K562 (cell line): ENCODE measurements around the gene MYL5.

ENCODE experiments used
- CREB1 ChIP-seq, 2 experiments: sonication (generic) in 1 of 2; formaldehyde crosslinking in 1 of 2; IDR thresholded peaks; 2 replicates each; pipeline versions ENCODE4 v1.6.1 to v1.8.0; 2012 to 2022; ENCODE audit warnings: inconsistent platforms in 1 of 2, mild to moderate bottlenecking in 1 of 2, missing genetic modification reagents in 1 of 2, moderate library complexity in 1 of 2
- CTCF ChIP-seq, 3 experiments: IDR thresholded peaks in 2 of 3; conservative IDR thresholded peaks in 1 of 3; 2 replicates each; pipeline ENCODE4 v1.5.1; 2011 to 2012; ENCODE audit warnings: low read length in 3 of 3, mild to moderate bottlenecking in 3 of 3, control low read depth in 2 of 3, improper control_type of control experiment in 1 of 3, inconsistent platforms in 1 of 3, low read depth in 1 of 3, mixed read lengths in 1 of 3, moderate library complexity in 1 of 3; ENCODE audit not compliant: insufficient read depth in 2 of 3
- ELF1 ChIP-seq: fragments of 200-800 bp; sonication (Bioruptor generic); IDR thresholded peaks from 2 replicates; pipeline ENCODE4 v1.6.1; 2016; ENCODE audit warnings: missing genetic modification characterization, missing compliant biosample characterization
- HDAC2 ChIP-seq: fragments of 450-650 bp; IDR thresholded peaks from 2 replicates; pipeline ENCODE4 v1.6.1; 2016; ENCODE audit warnings: mild to moderate bottlenecking
- MAFK ChIP-seq: IDR thresholded peaks from 2 replicates; pipeline ENCODE4 v1.6.1; 2011; ENCODE audit warnings: low read length, improper control_type of control experiment
- NCOA1 ChIP-seq: fragments of 450-650 bp; IDR thresholded peaks from 2 replicates; pipeline ENCODE4 v1.6.1; 2016; ENCODE audit warnings: low read depth
- NR1H2 ChIP-seq: sonication (generic); formaldehyde crosslinking; IDR thresholded peaks from 2 replicates; pipeline ENCODE4 v1.4.0; 2020; ENCODE audit warnings: mild to moderate bottlenecking, missing genetic modification reagents
- NR3C1 ChIP-seq: sonication (generic); formaldehyde crosslinking; IDR thresholded peaks from 2 replicates; pipeline ENCODE4 v1.8.1; 2022; ENCODE audit warnings: missing genetic modification reagents
- POLR2AphosphoS2 ChIP-seq: IDR thresholded peaks from 2 replicates; pipeline ENCODE4 v1.6.1; 2012; ENCODE audit warnings: low read length, improper control_type of control experiment
- RCOR1 ChIP-seq, 2 experiments: IDR thresholded peaks; 2 replicates each; pipeline ENCODE4 v1.6.1; 2012; ENCODE audit warnings: low read depth in 2 of 2, low read length in 2 of 2, borderline replicate concordance in 1 of 2, improper control_type of control experiment in 1 of 2
- ZNF398 ChIP-seq: fragments of 250-450 bp; sonication (Bioruptor Pico); IDR thresholded peaks from 2 replicates; pipeline ENCODE4 v1.8.0; 2021; ENCODE audit warnings: moderate library complexity, mild to moderate bottlenecking, inconsistent platforms
- ZNF655 ChIP-seq: fragments of 250-450 bp; sonication (Bioruptor Pico); IDR thresholded peaks from 2 replicates; pipeline ENCODE4 v1.5.0; 2021

- TF ChIP-seq NCOA1 (no peak), MAFK (no peak), CREB1 (IDR thresholded peaks at IDR 0.05) (no peak), CREB1 (CRISPR knock-in tag; IDR thresholded peaks at IDR 0.05) (no peak), HDAC2 (peak; percentile 43; the same call in 1 of the 2 replicates), ELF1 (tag) (no peak), ZNF398 (CRISPR knock-in tag) (no peak), ZNF655 (CRISPR knock-in tag) (no peak), CTCF (IDR thresholded peaks at IDR 0.05 in 2 of 3, conservative IDR thresholded peaks at IDR 0.05 in 1 of 3; ENCODE audit: insufficient read depth in 2 of 3, low read depth in 1 of 3, low read length in 3 of 3) (no peak), RCOR1 (IDR thresholded peaks at IDR 0.05; ENCODE audit: borderline replicate concordance in 1 of 2, low read depth in 2 of 2, low read length in 2 of 2) (no peak; a peak in 1 of 4 replicates), NR3C1 (CRISPR knock-in tag) (no peak), NR1H2 (CRISPR knock-in tag) (no peak), POLR2AphosphoS2 (no peak)
Observed at GRCh38 chr4:680928-681645, 6.7 kb downstream of the MYL5 start.
